Gastrocnemius medialis (tissue), 4 donors: ENCODE results near the gene MUC5B. TPM values are rescaled to one million over a fixed set of nuclear protein-coding genes. Genes with fewer than 3 reads are reported as not detected.

ENCODE experiments used
- ATAC-seq, 2 donors: fragments of 150-250 bp; one replicate each; pipeline ENCODE4 v1.9.1; 2016
- DNase-seq, 2 donors: peaks; one replicate each; pipeline ENCODE4 v3.0.0-alpha.2; 2019
- H3K27ac ChIP-seq, 4 donors: fragments of 200-600 bp; sonication (generic); 1 replicate in 1 of 4; 2 replicates in 3 of 4; pipeline ENCODE4 v1.5.1; 2016 to 2018; ENCODE audit warnings: mild to moderate bottlenecking in 2 of 4, moderate library complexity in 1 of 4
- H3K27me3 ChIP-seq, 3 donors: fragments of 200-600 bp; sonication (generic) in 2 of 3; 1 replicate in 1 of 3; 2 replicates in 2 of 3; pipeline versions ENCODE4 v1.5.1 to v1.6.0; 2016 to 2019; ENCODE audit warnings: mild to moderate bottlenecking in 1 of 3, moderate library complexity in 1 of 3
- H3K36me3 ChIP-seq, 2 donors: fragments of 200-600 bp; sonication (generic) in 1 of 2; one replicate each; pipeline ENCODE4 v1.5.1; 2017 to 2018
- H3K4me1 ChIP-seq, 2 donors: fragments of 200-600 bp; sonication (generic) in 1 of 2; one replicate each; pipeline ENCODE4 v1.5.1; 2016 to 2017; ENCODE audit warnings: mild to moderate bottlenecking in 2 of 2
- H3K4me3 ChIP-seq, 4 donors: fragments of 200-600 bp; sonication (generic) in 3 of 4; 1 replicate in 1 of 4; 2 replicates in 3 of 4; pipeline ENCODE4 v1.5.1; 2016 to 2019; ENCODE audit warnings: mild to moderate bottlenecking in 2 of 4
- H3K9me3 ChIP-seq, 3 donors: fragments of 200-600 bp; sonication (generic) in 2 of 3; 1 replicate in 1 of 3; 2 replicates in 2 of 3; pipeline ENCODE4 v1.5.1; 2016 to 2019
- CTCF ChIP-seq, 5 experiments: fragments of 450-650 bp in 3 of 5; fragments of 200-600 bp in 2 of 5; sonication (generic) in 2 of 5; IDR thresholded peaks in 4 of 5; conservative IDR thresholded peaks in 1 of 5; 1 replicate in 4 of 5; 2 replicates in 1 of 5; pipeline ENCODE4 v1.5.1; 2016 to 2019; ENCODE audit warnings: antibody characterized with exemption in 5 of 5, mild to moderate bottlenecking in 3 of 5, moderate library complexity in 3 of 5
- POLR2A ChIP-seq, 2 donors: fragments of 450-650 bp; IDR thresholded peaks; one replicate each; pipeline ENCODE4 v1.6.1; 2017; ENCODE audit warnings: antibody characterized with exemption in 2 of 2, mild to moderate bottlenecking in 2 of 2, moderate library complexity in 2 of 2
- in situ Hi-C, 4 donors: fragments of 200-750 bp; cut with MboI; loops; one replicate each; pipeline versions ENCODE4 v1.15.0 to v1.8.0; 2017; ENCODE audit warnings: low sequenced_read_pairs in 4 of 4
- intact Hi-C: fragments of 100-400 bp; cut with DNase I; formaldehyde crosslinking; loops from one replicate; pipeline ENCODE4 v1.15.1; 2023; ENCODE audit warnings: low total_unique reads
- total RNA-seq, 4 donors: library from RNA; depleted of rRNA; stranded (reverse); fragments of >200 nt; gene quantifications; one replicate each; pipeline versions ENCODE4 v1.1.0 to v1.2.3, GENCODE V29; 2016

The MUC5B gene
- total RNA-seq, 4 donors from 2014 or later, result 0.17 TPM; not detected in 3

GRCh38 chr11:1224111-1224490 is 1.2 kb downstream of the MUC5B start:
- Histone ChIP-seq H3K36me3 (no peaks in the 10 kb centered on the region), H3K9me3 (no peaks in the 10 kb centered on the region), H3K27ac (no peak overlapping the region), H3K27me3 (peaks cover 34 to 60% (median 49%) of the 10 kb centered on the region in 3 donors), H3K4me1 (no peaks in the 10 kb centered on the region), H3K4me3 (no peak overlapping the region)
- no peak for DNase-seq
- no peak for ATAC-seq
- TF ChIP-seq POLR2A (IDR thresholded peaks at IDR 0.05) (no peak), CTCF (IDR thresholded peaks at IDR 0.05 in 4 of 5, conservative IDR thresholded peaks at IDR 0.05 in 1 of 5) (no peak)
- intact Hi-C loops (no loop called here), in situ Hi-C loops (loop anchor here in 3 of 4 donors (25.0 kb wide), 1 partner anchor 288 kb away; no protein-coding TSS in a partner anchor)

- Histone ChIP-seq H3K36me3 (no peaks in the 10 kb centered on the region), H3K4me3 (no peak overlapping the region), H3K27me3 (peaks cover 34 to 55% (median 54%) of the 10 kb centered on the region in 3 donors), H3K27ac (no peak overlapping the region), H3K9me3 (no peaks in the 10 kb centered on the region), H3K4me1 (no peaks in the 10 kb centered on the region)
- no peak for ATAC-seq
- TF ChIP-seq CTCF (IDR thresholded peaks at IDR 0.05 in 4 of 5, conservative IDR thresholded peaks at IDR 0.05 in 1 of 5) (no peak), POLR2A (IDR thresholded peaks at IDR 0.05) (no peak)
- in situ Hi-C loops, result loop anchor here in 3 of 4 donors (25.0 kb wide), 1 partner anchor 288 kb away; no protein-coding TSS in a partner anchor
- intact Hi-C loops, result no loop called here
- no peak for DNase-seq
Observed at GRCh38 chr11:1224491-1225385, 1.9 kb downstream of the MUC5B start.

GRCh38 chr11:1225386-1226225 is 2.7 kb downstream of the MUC5B start:
- Histone ChIP-seq H3K4me1 (no peaks in the 10 kb centered on the region), H3K27me3 (peaks cover 27 to 53% (median 52%) of the 10 kb centered on the region in 3 donors), H3K36me3 (no peaks in the 10 kb centered on the region), H3K9me3 (no peaks in the 10 kb centered on the region), H3K4me3 (no peak overlapping the region), H3K27ac (no peak overlapping the region)
- no peak for TF ChIP-seq CTCF (IDR thresholded peaks at IDR 0.05 in 4 of 5, conservative IDR thresholded peaks at IDR 0.05 in 1 of 5)
- TF ChIP-seq POLR2A (IDR thresholded peaks at IDR 0.05), result no peak
- DNase-seq (no peak), ATAC-seq (no peak)
- intact Hi-C loops (no loop called here), in situ Hi-C loops (no loop called here)

GRCh38 chr11:1226226-1226985 is 3.5 kb downstream of the MUC5B start:
- Histone ChIP-seq H3K27me3 (peaks cover 22 to 48% (median 48%) of the 10 kb centered on the region in 3 donors), H3K4me3 (no peak overlapping the region), H3K36me3 (no peaks in the 10 kb centered on the region), H3K9me3 (no peaks in the 10 kb centered on the region), H3K27ac (no peak overlapping the region), H3K4me1 (no peaks in the 10 kb centered on the region)
- intact Hi-C loops (no loop called here), in situ Hi-C loops (no loop called here)
- no peak for DNase-seq
- no peak for ATAC-seq
- TF ChIP-seq CTCF (IDR thresholded peaks at IDR 0.05 in 4 of 5, conservative IDR thresholded peaks at IDR 0.05 in 1 of 5) (no peak), POLR2A (IDR thresholded peaks at IDR 0.05) (no peak)
